ENCODE results near the gene IFT20. TPM values are rescaled to one million over a fixed set of nuclear protein-coding genes. Genes with fewer than 3 reads are reported as not detected.

Gene IFT20
- total and polyA plus RNA-seq, 2 donors (not counting 3 experiments of a cell fraction or from before 2014, with no cell fraction given), result 26.5 to 45.0 TPM

- intact Hi-C loops (cut with micrococcal nuclease), result loop anchor here (1.0 to 10.0 kb wide), 5 partner anchors 13 to 1102 kb away; partner anchors contain the start of genes IFT20, TMEM97, TNFAIP1 and VTN
- TSS peak; percentile 35 for BruUV-seq (replicated peaks)
- FAIRE-seq, result peak; percentile 96
Measured at GRCh38 chr17:28357061-28357900, 22.0 kb upstream of the IFT20 start, which contains the start of gene POLDIP2. TSS of gene POLDIP2 (minus strand) at chr17:28357527. CDS start at chr17:28357448, 79 bp downstream.

More at GRCh38 chr17:28357061-28357900, 22.0 kb upstream of the IFT20 start, which contains the start of gene POLDIP2:
- H3K9me3 ChIP-seq (replicated peaks; ENCODE audit: control insufficient read depth, insufficient read depth, low read length), result no peaks in the 10 kb centered on the region
- no peaks in the 10 kb centered on the region for H3K27me3 ChIP-seq (ENCODE audit: control insufficient read depth in 2 of 2, insufficient read depth in 2 of 2, low read length in 2 of 2)
- peaks cover 24 to 34% of the 10 kb centered on the region in 2 experiments for H3K36me3 ChIP-seq (ENCODE audit: control insufficient read depth in 2 of 2, extremely low read depth in 1 of 2, insufficient read depth in 2 of 2, low read length in 2 of 2)
- peak; percentile 95 for DNase-seq (ENCODE audit: low read depth, low spot score)
- peak within 1 kb of the TSS; percentile 89 to 98 (median 91) for H3K4me3 ChIP-seq (replicated peaks in 1 of 3; ENCODE audit: insufficient read depth in 1 of 3, low read depth in 1 of 3, low read length in 3 of 3)
- ChIA-PET POLR2A (interaction anchor here (0.6 to 2.5 kb wide), 5 partner anchors 9 to 38 kb away, joined by 3 to 26 read pairs (median 4); partner anchors contain the start of genes IFT20 and TNFAIP1), CTCF (interaction anchor here (1.0 to 3.2 kb wide), 8 partner anchors 10 to 106 kb away, joined by 3 to 23 read pairs (median 5); partner anchors contain the start of genes IFT20 and TNFAIP1)
- peak within 1 kb of the TSS; percentile 97 for H3K4me2 ChIP-seq (ENCODE audit: insufficient read depth, low read length)
- dilution Hi-C loops (cut with MboI; ENCODE audit: extremely low pct_ligation_motif_present, low sequenced_read_pairs), result no loop called here
- H3K9ac ChIP-seq (replicated peaks; ENCODE audit: extremely low read depth, insufficient read depth, low read length), result peak within 1 kb of the TSS; percentile 98
- H3K79me2 ChIP-seq (ENCODE audit: control insufficient read depth, insufficient read depth, low read length), result peaks cover 30% of the 10 kb centered on the region
- peaks cover 17% of the 10 kb centered on the region for H3K4me1 ChIP-seq (ENCODE audit: control insufficient read depth, extremely low read depth, insufficient read depth, low read length)
- TF ChIP-seq MYC (IDR thresholded peaks at IDR 0.05; ENCODE audit: low read depth, low read length) (no peak), JUN (IDR thresholded peaks at IDR 0.05; ENCODE audit: borderline replicate concordance, insufficient read depth, insufficient read length, low read depth) (no peak), POLR2AphosphoS5 (IDR thresholded peaks at IDR 0.05; ENCODE audit: insufficient read depth, low read depth, low read length) (peak; percentile 99), EZH2 (IDR thresholded peaks at IDR 0.05; ENCODE audit: borderline replicate concordance, low read depth, low read length, severe bottlenecking) (no peak), GATA2 (IDR thresholded peaks at IDR 0.05; ENCODE audit: insufficient read depth, insufficient read length, low read depth, low read length) (no peak), MAX (IDR thresholded peaks at IDR 0.05; ENCODE audit: insufficient read depth, insufficient read length) (peak; percentile 53), POLR2A (IDR thresholded peaks at IDR 0.05; ENCODE audit: low read depth, low read length) (peak; percentile 96), FOS (IDR thresholded peaks at IDR 0.05; ENCODE audit: borderline replicate concordance, insufficient read depth, low read length) (no peak), CTCF (IDR thresholded peaks at IDR 0.05; ENCODE audit: extremely low read depth in 1 of 2, insufficient read depth in 1 of 2, low read depth in 1 of 2, low read length in 2 of 2) (no peak)
- peak within 1 kb of the TSS; percentile 96 for H2AFZ ChIP-seq (ENCODE audit: low read depth, low read length)
- H3K27ac ChIP-seq (ENCODE audit: insufficient read depth, low read depth, low read length), result peak within 1 kb of the TSS; percentile 92
- H3K9me1 ChIP-seq (replicated peaks; ENCODE audit: control insufficient read depth, extremely low read depth, insufficient read depth, low read length), result peaks cover 2% of the 10 kb centered on the region
- H4K20me1 ChIP-seq (replicated peaks; ENCODE audit: control insufficient read depth, extremely low read depth, insufficient read depth, low read length), result no peaks in the 10 kb centered on the region

Measured in endothelial cell of umbilical vein (primary cell).